NCI-H510A (cell line): ENCODE data around the gene OSBPL6.
A peak's percentile ranks its signal among the peaks of the same experiment; 100 is the strongest.
"Not testable (repeated sequence)": the region's sequence is repeated elsewhere in the genome, so short reads cannot be mapped to it uniquely, and the experiment has no call there.

ENCODE experiments used
- DNase-seq: peaks from one replicate; lab custom pipeline; 2025; lab: John Stamatoyannopoulos, UW

Gene OSBPL6

DNA sequence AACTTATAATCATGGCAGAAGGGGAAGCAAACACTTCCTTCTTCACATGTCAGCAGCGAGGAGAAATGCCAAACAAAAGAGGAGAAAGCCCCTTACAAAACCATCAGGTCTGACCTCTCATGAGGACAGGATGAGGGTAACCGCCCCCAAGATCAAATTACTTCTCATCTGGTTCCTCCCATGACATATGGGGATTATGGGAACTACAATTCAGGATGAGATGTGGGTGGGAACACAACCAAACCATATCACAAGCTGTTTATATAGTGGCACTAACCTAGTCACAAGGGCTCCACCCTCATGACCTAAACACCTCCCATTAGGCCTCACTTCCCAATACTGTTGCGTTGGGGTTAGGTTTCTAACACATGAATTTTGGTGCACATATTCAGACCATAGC lies 110.0 kb downstream of the OSBPL6 start:
- DNase-seq, result no peak

DNA sequence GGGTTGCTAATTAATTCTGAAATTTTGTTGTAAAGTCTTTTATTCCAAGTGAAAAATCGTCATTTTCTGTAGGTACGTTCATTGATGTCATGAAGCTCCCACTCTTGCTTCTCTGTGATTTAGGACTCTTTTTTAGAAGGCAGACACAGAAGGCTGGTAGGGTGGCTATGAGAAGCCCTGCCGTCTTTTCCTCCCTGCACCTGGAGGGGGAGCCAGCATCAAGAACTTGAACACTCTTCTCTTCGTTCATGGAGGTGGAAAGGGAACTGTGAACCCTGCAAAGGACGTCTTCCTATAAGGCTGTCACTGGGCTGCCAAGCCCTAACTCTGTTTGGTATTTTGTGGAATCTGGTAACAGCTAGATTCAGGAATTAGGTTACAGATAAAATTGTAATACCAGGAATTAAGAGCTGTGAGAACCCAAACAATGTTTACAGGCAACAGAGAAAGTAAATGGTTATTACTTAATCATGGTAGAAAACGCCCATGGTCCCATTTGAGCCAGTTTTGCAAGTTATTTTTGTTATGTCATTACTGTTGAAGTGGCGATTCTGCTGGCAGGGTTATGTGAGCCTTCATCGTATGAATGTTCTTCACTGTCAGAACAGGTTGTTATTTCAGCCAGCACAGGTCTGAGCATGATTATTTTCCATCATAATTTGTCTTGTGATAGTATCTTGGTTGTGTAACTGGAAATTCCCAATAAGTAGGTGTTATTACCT lies 112.2 kb downstream of the OSBPL6 start:
- peak; percentile 88 for DNase-seq

- no peak for DNase-seq
Observed at GRCh38 chr2:178307650-178308049, 113.3 kb downstream of the OSBPL6 start.

- no peak for DNase-seq
Observed at GRCh38 chr2:178309541-178309940, 115.2 kb downstream of the OSBPL6 start.

DNA sequence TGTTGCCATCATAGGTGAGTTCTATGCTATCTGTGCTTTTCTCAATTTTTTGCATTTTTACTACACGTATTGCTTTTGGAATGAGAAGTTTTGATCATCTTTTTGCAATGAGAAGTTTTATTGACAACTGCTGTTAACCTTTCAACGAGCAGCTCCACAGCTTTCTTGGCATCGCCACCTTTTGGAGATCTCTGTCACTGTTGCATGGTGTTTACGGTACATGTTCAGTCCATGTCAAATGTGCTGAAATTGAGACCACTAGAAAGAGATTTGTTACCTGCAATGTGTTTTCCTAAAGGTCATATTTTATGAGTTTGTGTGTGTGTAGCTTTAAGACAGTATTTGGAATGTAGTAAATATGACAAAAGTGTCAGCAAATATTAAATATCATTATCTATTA lies 120.8 kb downstream of the OSBPL6 start:
- DNase-seq, result no peak

DNA sequence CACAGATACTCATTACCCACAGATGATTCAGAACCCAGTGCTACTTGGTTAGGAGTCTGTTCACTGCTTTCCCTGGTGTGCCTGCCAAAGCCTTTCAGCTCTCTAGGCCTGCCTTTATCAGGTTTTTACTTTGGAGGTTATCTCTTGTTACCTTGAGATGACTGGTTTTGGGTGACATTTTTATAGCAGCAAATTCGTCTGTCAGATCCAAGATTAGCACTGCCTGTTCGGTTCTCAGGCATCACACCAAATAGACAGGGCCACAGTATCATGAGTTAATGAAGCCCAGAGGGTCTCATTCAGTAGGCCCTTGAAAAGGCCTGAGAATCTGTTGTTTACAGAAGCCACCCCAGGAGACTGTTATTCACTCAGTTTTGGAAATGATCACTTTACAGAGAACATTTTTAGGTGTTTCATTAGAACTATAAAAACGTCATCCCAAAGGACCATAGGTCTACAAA lies 121.2 kb downstream of the OSBPL6 start:
- DNase-seq, result no peak

DNA sequence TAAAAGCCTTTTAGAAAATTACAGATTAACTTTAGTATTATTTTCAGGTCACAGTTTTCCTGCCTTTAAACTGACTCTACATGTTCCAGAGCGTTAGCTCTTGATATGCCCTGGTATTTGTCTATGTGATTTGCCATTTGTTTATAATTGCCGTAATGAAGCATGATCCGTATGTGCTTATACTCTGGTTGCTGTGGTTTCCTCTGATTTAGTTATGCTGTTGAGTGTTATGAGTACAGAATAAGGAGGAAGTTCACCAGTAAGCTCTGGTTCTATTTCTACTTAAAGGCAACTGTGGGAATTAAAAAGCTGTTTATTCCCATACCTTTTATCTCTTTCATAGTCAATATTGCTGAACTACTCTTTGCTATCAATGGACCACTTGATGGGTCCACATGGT lies 123.5 kb downstream of the OSBPL6 start:
- DNase-seq, result no peak

DNA sequence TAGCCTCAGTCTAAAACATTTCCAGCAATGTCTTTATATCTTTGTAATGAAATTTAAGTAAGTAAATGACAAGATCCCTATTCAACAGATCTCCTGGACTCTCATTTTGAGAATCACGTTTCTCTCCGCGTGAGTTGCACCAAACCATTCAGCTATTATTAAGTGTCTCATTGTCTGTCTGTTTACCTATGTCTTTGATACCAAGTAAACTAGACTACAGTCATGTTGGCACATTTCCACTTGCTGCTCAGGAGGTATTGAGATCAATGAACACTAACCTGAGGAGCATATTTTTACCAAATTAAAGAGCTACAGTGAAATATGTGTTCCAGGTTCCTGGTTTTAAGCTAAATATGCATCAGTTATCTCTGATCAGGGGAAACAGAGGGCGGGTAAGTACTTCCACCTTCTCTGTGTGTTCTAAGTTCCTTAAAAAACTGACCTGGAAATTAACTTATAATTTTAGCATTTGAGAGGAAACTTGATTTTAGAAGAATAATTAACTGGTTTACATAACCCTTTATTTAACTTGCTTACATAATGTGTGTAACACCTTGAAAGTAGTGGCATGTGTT lies 125.8 kb downstream of the OSBPL6 start:
- DNase-seq, result peak; percentile 60

DNA sequence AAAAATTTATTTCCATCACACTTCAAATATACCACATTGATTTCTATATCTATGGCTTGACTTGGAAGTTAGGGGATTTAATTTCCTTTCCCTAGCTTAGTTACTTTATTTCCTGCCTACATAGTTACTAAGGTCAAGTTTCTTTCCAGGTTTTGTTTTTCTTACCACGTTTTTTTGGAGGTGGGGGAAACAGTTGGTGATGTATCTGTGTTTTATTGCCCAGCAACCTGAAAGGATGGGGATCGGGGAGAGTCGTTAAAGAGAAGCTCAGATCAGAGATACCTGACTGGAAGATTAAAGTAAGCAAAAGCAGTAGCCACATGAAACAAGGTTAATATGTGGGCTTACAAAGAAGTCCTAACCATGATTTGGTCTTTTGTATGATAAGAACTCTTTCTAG lies 127.8 kb downstream of the OSBPL6 start:
- DNase-seq, result no peak

GRCh38 chr2:178323331-178323730 lies 129.0 kb downstream of the OSBPL6 start:
- not testable (repeated sequence) for DNase-seq

- no peak for DNase-seq
Observed at GRCh38 chr2:178324077-178324476, 129.8 kb downstream of the OSBPL6 start.

DNA sequence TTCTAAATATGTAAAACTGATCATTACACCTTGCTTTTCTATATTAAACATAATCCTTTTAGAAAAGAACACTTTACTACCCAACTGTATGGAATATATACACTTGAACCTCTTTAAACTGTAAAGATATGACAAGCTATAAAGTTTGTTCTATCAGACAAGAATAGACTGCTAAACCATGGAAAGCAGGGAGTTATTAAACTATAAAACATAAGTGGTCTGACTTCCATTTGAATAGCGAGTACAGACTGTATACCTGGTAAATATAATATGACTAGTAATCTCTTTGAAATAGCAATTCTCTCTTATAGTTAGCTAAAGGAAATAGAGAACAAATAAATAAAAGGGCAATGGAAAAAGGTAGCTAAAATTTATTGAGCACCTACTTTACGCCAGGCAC lies 131.0 kb downstream of the OSBPL6 start:
- DNase-seq, result no peak

DNA sequence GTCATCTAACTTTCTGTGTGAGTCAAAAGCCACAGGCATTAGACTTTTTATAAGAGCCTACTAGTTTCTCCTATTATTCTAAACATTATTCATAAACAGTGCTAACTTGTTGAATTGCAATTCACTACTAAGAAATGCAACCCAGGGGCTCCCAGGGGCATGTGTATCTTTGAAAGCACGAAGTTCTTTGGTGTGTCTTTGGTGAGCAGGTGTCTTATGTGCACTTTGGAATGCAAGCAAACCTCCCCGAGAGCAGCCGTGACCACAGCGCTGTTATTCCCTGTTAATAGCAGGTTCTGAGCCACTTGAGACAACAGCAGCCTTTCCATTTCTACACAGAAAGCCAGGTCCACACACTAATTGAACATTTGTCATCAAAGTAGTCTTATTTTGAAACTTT lies 133.2 kb downstream of the OSBPL6 start:
- peak; percentile 34 for DNase-seq

DNA sequence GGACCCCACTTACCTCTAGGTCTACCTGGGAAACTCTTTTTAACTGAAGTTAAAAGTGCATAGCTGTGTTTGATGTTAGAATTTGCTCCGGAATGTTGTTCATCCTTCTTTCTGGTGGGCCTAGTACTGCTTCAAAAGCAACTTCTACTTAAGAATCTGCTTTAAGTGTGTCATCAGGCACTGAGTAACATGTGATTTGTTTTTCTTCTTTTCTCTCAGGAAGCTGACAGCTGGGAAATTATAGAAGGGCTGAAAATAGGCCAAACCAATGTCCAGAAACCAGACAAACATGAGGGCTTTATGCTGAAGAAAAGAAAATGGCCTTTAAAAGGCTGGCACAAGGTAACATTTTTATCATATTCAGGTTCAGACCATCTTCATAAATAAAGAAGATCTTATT lies 133.7 kb downstream of the OSBPL6 start:
- no peak for DNase-seq

- DNase-seq, result no peak
Observed at GRCh38 chr2:178330175-178331017, 136.1 kb downstream of the OSBPL6 start.

- DNase-seq, result peak; percentile 84
Observed at GRCh38 chr2:178331474-178332432, 137.4 kb downstream of the OSBPL6 start.

GRCh38 chr2:178333851-178334250 lies 139.5 kb downstream of the OSBPL6 start:
- DNase-seq, result no peak

GRCh38 chr2:178335230-178335629 lies 140.9 kb downstream of the OSBPL6 start:
- DNase-seq, result no peak

- DNase-seq, result no peak
Observed at GRCh38 chr2:178344121-178344520, 149.8 kb downstream of the OSBPL6 start.

DNA sequence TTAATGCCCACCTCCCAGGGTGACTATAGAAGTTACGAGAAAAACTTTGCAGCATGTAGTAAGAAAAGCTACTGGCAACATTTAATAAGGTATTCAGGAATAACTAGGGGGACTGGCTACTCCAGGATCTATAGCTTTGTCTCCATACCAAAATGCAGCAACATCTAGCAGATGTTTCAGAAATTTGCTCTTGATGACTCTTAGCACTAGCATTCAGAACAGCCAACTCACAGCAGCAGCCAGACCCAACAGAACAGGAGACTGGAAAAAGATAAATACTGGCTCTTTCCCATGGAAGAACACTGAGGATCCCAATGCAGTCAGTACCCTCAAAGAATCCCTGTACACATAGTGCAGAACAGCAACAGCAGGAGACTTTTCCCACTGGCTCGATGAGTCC lies 151.6 kb downstream of the OSBPL6 start:
- no peak for DNase-seq

DNA sequence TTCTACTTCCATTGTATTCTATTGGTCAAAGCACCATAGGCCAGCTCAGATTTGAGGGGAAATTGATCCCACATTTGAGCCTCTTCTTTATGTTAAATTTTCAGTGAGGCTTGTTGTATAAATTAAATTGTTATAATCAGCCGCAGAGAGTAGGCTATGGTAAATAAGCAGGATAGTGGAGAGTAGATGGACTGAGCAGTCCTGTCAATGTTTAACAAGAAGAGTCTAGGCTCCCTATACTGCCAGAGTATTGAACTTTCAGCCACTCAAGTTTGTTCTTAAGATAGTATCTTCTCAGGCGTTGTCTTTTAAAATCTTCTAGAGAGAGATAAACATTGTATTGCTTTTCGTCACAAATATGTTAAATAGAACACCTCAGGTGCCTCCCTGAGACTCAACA lies 155.7 kb downstream of the OSBPL6 start:
- no peak for DNase-seq

DNA sequence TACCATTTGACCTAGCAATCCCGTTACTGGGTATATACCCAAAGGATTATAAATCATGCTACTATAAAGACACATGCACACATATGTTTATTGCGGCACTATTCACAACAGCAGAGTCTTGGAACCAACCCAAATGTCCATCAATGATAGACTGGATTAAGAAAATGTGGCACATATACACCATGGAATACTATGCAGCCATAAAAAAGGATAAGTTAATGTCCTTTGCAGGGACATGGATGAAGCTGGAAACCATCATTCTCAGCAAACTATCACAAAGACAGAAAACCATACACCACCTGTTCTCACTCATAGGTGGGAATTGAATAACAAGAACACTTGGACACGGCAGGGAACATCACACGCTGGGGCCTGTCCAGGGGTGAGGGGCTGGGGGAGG lies 163.4 kb downstream of the OSBPL6 start:
- not testable (repeated sequence) for DNase-seq
